ES-I3 (cell line): ENCODE measurements around the gene SBNO1.

Experiments
- H3K36me3 ChIP-seq: 2 replicates; pipeline ENCODE4 v1.6.1; 2013; ENCODE audit warnings: mild to moderate bottlenecking, low read length, control low read depth, moderate library complexity; ENCODE audit not compliant: insufficient read depth
- H3K4me1 ChIP-seq: 2 replicates; pipeline ENCODE4 v1.6.1; 2013; ENCODE audit warnings: mild to moderate bottlenecking, control low read depth, low read length; ENCODE audit not compliant: insufficient read depth
- H3K9ac ChIP-seq: 2 replicates; pipeline ENCODE4 v1.6.1; 2013; ENCODE audit warnings: low read depth, mild to moderate bottlenecking, low read length, moderate library complexity
- H3K9me3 ChIP-seq: 2 replicates; pipeline ENCODE4 v1.6.1; 2013; ENCODE audit warnings: mild to moderate bottlenecking, low read length, moderate library complexity; ENCODE audit not compliant: control insufficient read depth, insufficient read depth

SBNO1 gene

GRCh38 chr12:123283461-123283860 lies 81.2 kb downstream of the SBNO1 start:
- no peaks in the 10 kb centered on the region for H3K4me1 ChIP-seq
- no peaks in the 10 kb centered on the region for H3K36me3 ChIP-seq
- no peaks in the 10 kb centered on the region for H3K9me3 ChIP-seq
- H3K9ac ChIP-seq = no peak overlapping the region

GRCh38 chr12:123282111-123282510 lies 82.5 kb downstream of the SBNO1 start:
- Histone ChIP-seq H3K9ac (no peak overlapping the region), H3K4me1 (no peaks in the 10 kb centered on the region), H3K36me3 (no peaks in the 10 kb centered on the region), H3K9me3 (no peaks in the 10 kb centered on the region)

GRCh38 chr12:123280971-123281370 lies 83.7 kb downstream of the SBNO1 start:
- no peaks in the 10 kb centered on the region for H3K9me3 ChIP-seq
- H3K4me1 ChIP-seq = no peaks in the 10 kb centered on the region
- no peaks in the 10 kb centered on the region for H3K36me3 ChIP-seq
- no peak overlapping the region for H3K9ac ChIP-seq

- H3K4me1 ChIP-seq = peaks cover 2% of the 10 kb centered on the region; the same call in 1 of the 2 replicates
- no peaks in the 10 kb centered on the region for H3K9me3 ChIP-seq
- no peak overlapping the region for H3K9ac ChIP-seq
- H3K36me3 ChIP-seq = no peaks in the 10 kb centered on the region
These were observed 86.5 kb downstream of the SBNO1 start for GRCh38 chr12:123278101-123278627.

GRCh38 chr12:123273166-123273565 lies 91.5 kb downstream of the SBNO1 start:
- Histone ChIP-seq H3K4me1 (peaks cover 9% of the 10 kb centered on the region), H3K9ac (no peak overlapping the region), H3K36me3 (no peaks in the 10 kb centered on the region), H3K9me3 (no peaks in the 10 kb centered on the region)

GRCh38 chr12:123271001-123271668 lies 93.5 kb downstream of the SBNO1 start:
- Histone ChIP-seq H3K36me3 (no peaks in the 10 kb centered on the region), H3K9ac (peak overlapping the region; percentile 60), H3K9me3 (no peaks in the 10 kb centered on the region), H3K4me1 (peaks cover 9% of the 10 kb centered on the region)

- Histone ChIP-seq H3K36me3 (no peaks in the 10 kb centered on the region), H3K9ac (peak overlapping the region; percentile 60), H3K9me3 (no peaks in the 10 kb centered on the region), H3K4me1 (peaks cover 9% of the 10 kb centered on the region)
These were observed 94.2 kb downstream of the SBNO1 start for GRCh38 chr12:123270214-123271000.

- Histone ChIP-seq H3K9ac (peak overlapping the region; percentile 60), H3K4me1 (peaks cover 9% of the 10 kb centered on the region)
These were observed 94.8 kb downstream of the SBNO1 start for GRCh38 chr12:123269896-123270213.

GRCh38 chr12:123269395-123269892 lies 95.2 kb downstream of the SBNO1 start:
- H3K9ac ChIP-seq = peak overlapping the region; percentile 60
- H3K4me1 ChIP-seq = peaks cover 9% of the 10 kb centered on the region
- no peaks in the 10 kb centered on the region for H3K9me3 ChIP-seq
- no peaks in the 10 kb centered on the region for H3K36me3 ChIP-seq

More at GRCh38 chr12:123269896-123270213, 94.8 kb downstream of the SBNO1 start:
- no peaks in the 10 kb centered on the region for H3K9me3 ChIP-seq
- no peaks in the 10 kb centered on the region for H3K36me3 ChIP-seq

GRCh38 chr12:123268850-123269249 lies 95.8 kb downstream of the SBNO1 start:
- no peaks in the 10 kb centered on the region for H3K9me3 ChIP-seq
- H3K36me3 ChIP-seq = no peaks in the 10 kb centered on the region
- H3K4me1 ChIP-seq = peaks cover 9% of the 10 kb centered on the region
- 0 out of 2 replicates have a peak overlapping the region, but pooled peaks have one; percentile 7 for H3K9ac ChIP-seq

- Histone ChIP-seq H3K36me3 (peaks cover 1% of the 10 kb centered on the region; the same call in 1 of the 2 replicates), H3K9ac (no peak overlapping the region), H3K4me1 (peaks cover 7% of the 10 kb centered on the region), H3K9me3 (no peaks in the 10 kb centered on the region)
These were observed 96.4 kb downstream of the SBNO1 start for GRCh38 chr12:123267991-123268843.

GRCh38 chr12:123267335-123267920 lies 97.2 kb downstream of the SBNO1 start:
- peaks cover 3% of the 10 kb centered on the region; the same call in 1 of the 2 replicates for H3K36me3 ChIP-seq
- no peaks in the 10 kb centered on the region for H3K9me3 ChIP-seq
- H3K4me1 ChIP-seq = no peaks in the 10 kb centered on the region; the same call in 1 of the 2 replicates
- H3K9ac ChIP-seq = no peak overlapping the region

GRCh38 chr12:123266679-123267277 lies 97.9 kb downstream of the SBNO1 start:
- Histone ChIP-seq H3K36me3 (peaks cover 3% of the 10 kb centered on the region; the same call in 1 of the 2 replicates), H3K9ac (no peak overlapping the region)

More at GRCh38 chr12:123266679-123267277, 97.9 kb downstream of the SBNO1 start:
- H3K4me1 ChIP-seq = no peaks in the 10 kb centered on the region; the same call in none of the 2 replicates
- H3K9me3 ChIP-seq = no peaks in the 10 kb centered on the region
